HCT116 (cell line): Measurements from ENCODE around the gene CCDC85B. TPM values are rescaled to one million over a fixed set of nuclear protein-coding genes. Genes with fewer than 3 reads are reported as not detected.

Source experiments
- ATAC-seq: fragments of 200-7000 bp; cut with Tn5 transposase; 2 replicates; pipeline ENCODE4 v1.9.1; 2020; ENCODE audit warnings: mild to moderate bottlenecking, moderate library complexity
- BruUV-seq: library from RNA; stranded (reverse); fragments of 400-500 nt; replicated peaks from 2 replicates; lab custom pipeline; 2021; lab: Mats Ljungman, UMichigan
- CTCF ChIA-PET: fragments of 300-600 bp; sonication (Branson Sonifier 250); formaldehyde crosslinking; loops from one replicate; lab custom pipeline; 2021; ENCODE audit warnings: antibody characterized with exemption; lab: Charles Lee
- POLR2A ChIA-PET: fragments of 300-600, 350-600 bp; sonication (Branson Sonifier 250); formaldehyde crosslinking; loops from one replicate; lab custom pipeline; 2021; ENCODE audit warnings: antibody characterized with exemption; lab: Charles Lee
- RAD21 ChIA-PET, 2 experiments: fragments of 300-600 bp; sonication (Branson Sonifier 250); formaldehyde crosslinking; loops; one replicate each; lab custom pipeline; 2023; ENCODE audit warnings: low total read pairs in 2 of 2; ENCODE audit not compliant: uncharacterized antibody in 2 of 2, unreplicated experiment in 2 of 2, low non-redundant PET in 1 of 2; lab: Charles Lee
- DNase-seq: peaks from one replicate; pipeline ENCODE4 v3.0.0-alpha.2; 2010; ENCODE audit warnings: low read depth, low spot score
- H2AFZ ChIP-seq: fragments of 200-600 bp; shearing (Covaris generic), sonication (generic); 2 replicates; pipeline ENCODE4 v1.6.1; 2017; ENCODE audit warnings: low read depth, mixed run types, mixed read lengths, antibody characterized with exemption, low read length; ENCODE audit not compliant: poor library complexity, severe bottlenecking
- H3K27ac ChIP-seq: 2 replicates; pipeline ENCODE4 v1.5.1; 2012; ENCODE audit warnings: low read depth, low read length
- H3K27me3 ChIP-seq: fragments of 200-600 bp; sonication (generic); 2 replicates; pipeline ENCODE4 v1.6.1; 2016; ENCODE audit warnings: mixed run types, low read length, mixed read lengths; ENCODE audit not compliant: insufficient read depth
- H3K36me3 ChIP-seq, 2 experiments: fragments of 200-500 bp in 1 of 2; fragments of 200-600 bp in 1 of 2; sonication (Bioruptor generic) in 1 of 2; sonication (generic) in 1 of 2; 2 replicates each; pipeline versions ENCODE4 v1.5.1 to v1.6.1; 2014 to 2016; ENCODE audit warnings: low read length in 2 of 2, inconsistent platforms in 1 of 2, mixed read lengths in 1 of 2, mixed run types in 1 of 2; ENCODE audit not compliant: insufficient read depth in 2 of 2, control insufficient read depth in 1 of 2
- H3K4me1 ChIP-seq, 2 experiments: fragments of 200-600 bp in 1 of 2; sonication (generic) in 1 of 2; 2 replicates each; pipeline versions ENCODE4 v1.5.1 to v1.6.1; 2012 to 2017; ENCODE audit warnings: low read length in 2 of 2, inconsistent platforms in 1 of 2, mild to moderate bottlenecking in 1 of 2, mixed read lengths in 1 of 2, mixed run types in 1 of 2, moderate library complexity in 1 of 2; ENCODE audit not compliant: insufficient read depth in 2 of 2, control insufficient read depth in 1 of 2
- H3K4me2 ChIP-seq: fragments of 200-600 bp; sonication (generic); 2 replicates; pipeline ENCODE4 v1.6.1; 2017; ENCODE audit warnings: mixed run types, low read length, mixed read lengths
- H3K4me3 ChIP-seq, 2 experiments: fragments of 200-600 bp in 1 of 2; sonication (generic) in 1 of 2; replicated peaks in 1 of 2; 2 replicates each; pipeline ENCODE4 v1.5.1; 2011 to 2016; ENCODE audit warnings: low read length in 2 of 2, control low read depth in 1 of 2, low read depth in 1 of 2, mild to moderate bottlenecking in 1 of 2, mixed read lengths in 1 of 2, mixed run types in 1 of 2
- H3K79me2 ChIP-seq: fragments of 200-600 bp; sonication (generic); 2 replicates; pipeline ENCODE4 v1.6.1; 2017; ENCODE audit warnings: mild to moderate bottlenecking, mixed run types, low read length, moderate library complexity, mixed read lengths; ENCODE audit not compliant: insufficient read depth
- H3K9ac ChIP-seq: fragments of 200-600 bp; sonication (generic); 2 replicates; pipeline ENCODE4 v1.6.1; 2016; ENCODE audit warnings: low read length, mixed read lengths
- H3K9me2 ChIP-seq: fragments of 200-600 bp; sonication (generic), shearing (Covaris generic); 2 replicates; pipeline ENCODE4 v1.6.1; 2017; ENCODE audit warnings: mixed run types, mild to moderate bottlenecking, moderate library complexity; ENCODE audit not compliant: insufficient read depth
- H3K9me3 ChIP-seq, 2 experiments: fragments of 200-500 bp in 1 of 2; fragments of 200-600 bp in 1 of 2; sonication (Bioruptor generic) in 1 of 2; sonication (generic) in 1 of 2; 2 replicates each; pipeline ENCODE4 v1.6.1; 2014 to 2017; ENCODE audit warnings: low read length in 2 of 2, mixed read lengths in 2 of 2, inconsistent platforms in 1 of 2, low read depth in 1 of 2, mild to moderate bottlenecking in 1 of 2, mixed run types in 1 of 2, moderate library complexity in 1 of 2; ENCODE audit not compliant: control insufficient read depth in 1 of 2, insufficient read depth in 1 of 2
- H4K20me1 ChIP-seq: fragments of 200-600 bp; sonication (generic), shearing (Covaris generic); 2 replicates; pipeline ENCODE4 v1.6.1; 2017; ENCODE audit warnings: mixed run types, mild to moderate bottlenecking, moderate library complexity; ENCODE audit not compliant: insufficient read depth
- SIN3A ChIP-seq: IDR thresholded peaks from 2 replicates; pipeline ENCODE4 v1.6.1; 2012; ENCODE audit warnings: low read depth
- SP1 ChIP-seq: IDR thresholded peaks from 2 replicates; pipeline ENCODE4 v1.6.1; 2012; ENCODE audit warnings: low read depth
- intact Hi-C: fragments of 100-400 bp; cut with micrococcal nuclease; formaldehyde crosslinking; loops from 2 replicates; pipeline ENCODE4 v1.10.0; 2022
- total RNA-seq: library from RNA; stranded (reverse); gene quantifications from one replicate; pipeline ENCODE4 v1.2.1, GENCODE V29; 2021; ENCODE audit not compliant: unreplicated experiment
- TF ChIP-seq, protein P1 (sequence below): IDR thresholded peaks from 2 replicates; pipeline ENCODE4 v1.6.1; 2012
- TF ChIP-seq, protein P2 (sequence below): IDR thresholded peaks from 2 replicates; pipeline ENCODE4 v1.6.1; 2011; ENCODE audit warnings: mild to moderate bottlenecking, low read length, moderate library complexity; ENCODE audit not compliant: insufficient replicate concordance; ENCODE audit errors: extremely low read depth

CCDC85B gene
- total RNA-seq, 1 experiment from 2014 or later = 84.3 TPM

DNA sequence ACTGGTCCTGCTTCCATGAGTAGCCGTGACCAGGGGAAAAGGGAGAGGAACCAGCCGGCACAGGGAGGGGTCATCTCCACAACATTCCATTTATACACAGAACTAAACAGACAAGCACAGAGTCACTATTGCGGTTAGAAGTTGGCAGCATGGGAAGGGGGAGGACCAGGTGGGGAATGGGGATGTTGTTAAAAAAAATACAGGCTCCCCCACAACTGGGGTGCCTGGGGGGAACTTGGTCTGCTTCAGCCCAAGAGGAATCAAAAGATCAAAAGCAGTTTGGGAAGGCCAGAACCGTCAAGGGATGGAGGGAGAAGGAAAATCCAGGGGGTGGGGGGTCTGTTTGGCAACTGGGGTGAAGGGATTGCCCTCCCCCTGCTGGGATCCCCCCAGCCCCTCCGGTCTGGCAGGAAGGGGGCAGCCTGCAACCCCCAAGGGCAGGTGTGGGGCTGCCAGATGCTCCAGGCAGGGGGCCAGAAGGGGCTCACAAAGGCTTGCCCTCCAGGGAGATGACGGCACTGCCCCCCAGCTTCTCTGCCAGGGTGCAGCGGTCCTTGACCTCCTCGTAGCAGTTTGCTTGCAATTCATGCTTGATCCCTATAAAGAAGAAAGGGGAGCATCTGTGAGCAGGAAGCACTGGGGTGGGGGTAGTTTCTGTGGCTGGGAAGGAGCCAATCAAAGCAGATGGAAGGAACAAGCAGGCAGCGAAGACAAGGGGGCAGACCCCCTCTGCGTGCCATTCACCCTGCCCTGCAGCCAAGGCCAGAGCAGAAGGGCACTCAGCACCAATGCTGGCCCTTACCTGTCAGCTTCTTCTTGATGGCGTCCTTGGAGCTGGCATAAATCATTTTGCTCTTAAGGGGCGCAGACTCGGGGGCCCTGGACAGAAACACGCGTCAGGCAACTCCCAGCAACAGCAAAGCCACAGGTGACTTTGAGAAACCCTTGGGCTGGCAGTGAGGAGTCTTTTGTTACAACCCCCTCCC is 35.3 kb upstream of the CCDC85B start:
- H3K79me2 ChIP-seq = peaks cover 41% of the 10 kb centered on the region
- H2AFZ ChIP-seq = no peak overlapping the region
- peak overlapping the region; percentile 77; the same call in 1 of the 2 replicates for H3K4me2 ChIP-seq
- DNase-seq = no peak
- POLR2A ChIA-PET = no interaction called here
- CTCF ChIA-PET = no interaction called here
- peaks cover 15% of the 10 kb centered on the region; the same call in 1 of the 2 replicates for H4K20me1 ChIP-seq
- H3K36me3 ChIP-seq = peaks cover 31 to 56% of the 10 kb centered on the region in 2 experiments
- no peak overlapping the region for H3K27ac ChIP-seq
- no peaks in the 10 kb centered on the region for H3K27me3 ChIP-seq
- H3K9me2 ChIP-seq = no peaks in the 10 kb centered on the region
- H3K9me3 ChIP-seq = no peaks in the 10 kb centered on the region; a peak in 1 of 4 replicates
- RAD21 ChIA-PET = no interaction called here
- no peak overlapping the region for H3K4me3 ChIP-seq
- TSS peak; percentile 63 for BruUV-seq
- H3K9ac ChIP-seq = no peak overlapping the region
- intact Hi-C loops = no loop called here
- peaks cover 14 to 32% of the 10 kb centered on the region in 2 experiments for H3K4me1 ChIP-seq
- ATAC-seq = no peak
- TF ChIP-seq, protein P1, sequence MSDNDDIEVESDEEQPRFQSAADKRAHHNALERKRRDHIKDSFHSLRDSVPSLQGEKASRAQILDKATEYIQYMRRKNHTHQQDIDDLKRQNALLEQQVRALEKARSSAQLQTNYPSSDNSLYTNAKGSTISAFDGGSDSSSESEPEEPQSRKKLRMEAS = no peak
- TF ChIP-seq SIN3A = no peak

DNA sequence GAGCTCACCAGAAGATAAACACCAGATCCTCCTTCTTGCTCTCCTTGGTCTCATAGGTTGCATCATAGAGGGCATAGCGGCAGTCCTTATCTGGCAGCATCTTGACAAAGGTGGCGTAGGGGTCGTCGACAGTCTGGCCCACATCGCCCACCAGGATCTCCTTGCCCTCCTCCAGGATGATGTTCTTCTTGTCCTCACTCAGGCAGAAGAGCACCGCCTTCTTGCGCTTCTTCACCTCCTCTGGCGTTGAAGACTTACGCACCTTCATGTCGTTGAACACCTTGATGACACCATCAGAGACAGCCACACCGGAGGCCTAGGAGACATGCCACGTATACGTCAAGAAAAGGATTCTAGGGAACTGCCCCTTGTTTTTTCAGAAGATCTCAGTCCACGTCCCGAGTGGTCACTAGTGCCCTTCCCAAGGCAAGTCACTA is 34.5 kb upstream of the CCDC85B start:
- Histone ChIP-seq H3K4me1 (peaks cover 14 to 32% of the 10 kb centered on the region in 2 experiments), H3K79me2 (peaks cover 44% of the 10 kb centered on the region), H4K20me1 (peaks cover 15% of the 10 kb centered on the region; the same call in 1 of the 2 replicates), H3K27ac (0 out of 2 replicates have a peak overlapping the region, but pooled peaks have one; percentile 97), H3K9ac (peak overlapping the region; percentile 87; the same call in 1 of the 2 replicates), H3K27me3 (no peaks in the 10 kb centered on the region), H3K9me3 (no peaks in the 10 kb centered on the region; a peak in 1 of 4 replicates), H3K4me3 (peak overlapping the region; percentile 85 to 100), H3K9me2 (no peaks in the 10 kb centered on the region)
- DNase-seq = no peak
- no peak for ATAC-seq
- no TSS peak for BruUV-seq
- RAD21 ChIA-PET = no interaction called here
- intact Hi-C loops = no loop called here
- POLR2A ChIA-PET = no interaction called here
- TF ChIP-seq, protein P2, sequence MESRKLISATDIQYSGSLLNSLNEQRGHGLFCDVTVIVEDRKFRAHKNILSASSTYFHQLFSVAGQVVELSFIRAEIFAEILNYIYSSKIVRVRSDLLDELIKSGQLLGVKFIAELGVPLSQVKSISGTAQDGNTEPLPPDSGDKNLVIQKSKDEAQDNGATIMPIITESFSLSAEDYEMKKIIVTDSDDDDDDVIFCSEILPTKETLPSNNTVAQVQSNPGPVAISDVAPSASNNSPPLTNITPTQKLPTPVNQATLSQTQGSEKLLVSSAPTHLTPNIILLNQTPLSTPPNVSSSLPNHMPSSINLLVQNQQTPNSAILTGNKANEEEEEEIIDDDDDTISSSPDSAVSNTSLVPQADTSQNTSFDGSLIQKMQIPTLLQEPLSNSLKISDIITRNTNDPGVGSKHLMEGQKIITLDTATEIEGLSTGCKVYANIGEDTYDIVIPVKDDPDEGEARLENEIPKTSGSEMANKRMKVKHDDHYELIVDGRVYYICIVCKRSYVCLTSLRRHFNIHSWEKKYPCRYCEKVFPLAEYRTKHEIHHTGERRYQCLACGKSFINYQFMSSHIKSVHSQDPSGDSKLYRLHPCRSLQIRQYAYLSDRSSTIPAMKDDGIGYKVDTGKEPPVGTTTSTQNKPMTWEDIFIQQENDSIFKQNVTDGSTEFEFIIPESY = no peak
- no peak for TF ChIP-seq SP1
- TF ChIP-seq, all 23 proteins: peak for 0
- peak overlapping the region; percentile 77 for H3K4me2 ChIP-seq
- H2AFZ ChIP-seq = no peak overlapping the region
- H3K36me3 ChIP-seq = peaks cover 31 to 56% of the 10 kb centered on the region in 2 experiments
- CTCF ChIA-PET = no interaction called here
